HG02884 (cell line): ENCODE measurements around the gene CDHR5.
"Not testable (repeated sequence)": the region's sequence is repeated elsewhere in the genome, so short reads cannot be mapped to it uniquely, and the experiment has no call there.

Source experiments
- ATAC-seq: cut with Tn5 transposase; IDR thresholded peaks from one replicate; pipeline ENCODE4 v1.9.1; 2021; ENCODE audit warnings: mild to moderate bottlenecking, moderate library complexity; ENCODE audit not compliant: unreplicated experiment

CDHR5 gene

DNA sequence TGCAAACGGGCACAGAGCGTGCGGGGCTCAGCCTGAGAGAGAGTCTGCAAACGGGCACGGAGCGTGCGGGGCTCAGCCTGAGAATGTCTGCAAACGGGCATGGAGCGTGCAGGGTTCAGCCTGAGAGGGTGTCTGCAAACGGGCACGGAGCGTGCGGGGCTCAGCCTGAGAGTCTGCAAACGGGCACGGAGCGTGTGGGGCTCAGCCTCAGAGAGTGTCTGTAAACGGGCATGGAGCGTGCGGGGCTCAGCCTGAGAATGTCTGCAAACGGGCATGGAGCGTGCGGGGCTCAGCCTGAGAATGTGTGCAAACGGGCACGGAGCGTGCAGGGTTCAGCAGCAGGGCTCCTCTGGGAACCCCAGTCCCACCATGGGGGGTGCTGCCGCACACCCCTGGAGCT, 35.0 kb downstream of the CDHR5 start:
- no peak for ATAC-seq

DNA sequence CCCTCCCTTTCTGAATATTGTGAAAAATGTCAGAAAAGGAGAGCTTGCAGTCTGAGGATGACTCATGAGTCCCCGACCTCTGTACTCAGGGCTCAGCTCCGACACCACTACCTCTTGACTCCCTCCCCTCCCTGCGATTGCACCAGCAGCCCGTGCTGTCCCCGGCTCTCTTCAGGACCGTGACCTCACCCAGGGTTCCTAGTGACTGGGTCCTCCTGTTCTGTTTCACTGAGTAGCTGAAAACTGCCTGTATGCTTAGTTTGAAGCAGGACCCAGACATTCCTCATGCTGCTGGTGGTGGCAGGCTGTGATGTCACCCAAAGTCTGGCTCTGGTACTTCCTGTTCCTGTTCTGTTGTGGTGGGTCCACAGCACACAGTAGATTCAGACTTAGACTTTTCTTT, 36.8 kb downstream of the CDHR5 start:
- no peak for ATAC-seq

DNA sequence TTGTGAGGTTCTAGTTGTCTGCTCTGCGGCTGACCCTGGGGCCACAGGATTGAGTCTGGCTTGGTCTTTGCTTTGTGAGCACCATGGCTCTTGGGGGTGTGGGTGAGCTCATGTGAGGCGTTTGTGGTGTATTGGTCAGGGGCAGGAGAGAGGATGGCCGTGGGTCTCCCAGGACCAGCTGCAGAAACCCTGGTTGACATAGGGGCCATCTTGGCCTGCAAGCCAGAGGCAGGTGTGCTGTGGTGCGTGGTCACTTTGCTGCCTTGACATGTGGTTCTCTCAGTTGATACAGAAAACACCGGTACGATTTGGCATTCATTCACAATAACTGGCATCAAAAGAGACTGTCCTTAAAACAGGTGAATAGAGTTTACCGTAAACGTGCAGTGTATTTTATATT, 37.2 kb downstream of the CDHR5 start:
- no peak for ATAC-seq

DNA sequence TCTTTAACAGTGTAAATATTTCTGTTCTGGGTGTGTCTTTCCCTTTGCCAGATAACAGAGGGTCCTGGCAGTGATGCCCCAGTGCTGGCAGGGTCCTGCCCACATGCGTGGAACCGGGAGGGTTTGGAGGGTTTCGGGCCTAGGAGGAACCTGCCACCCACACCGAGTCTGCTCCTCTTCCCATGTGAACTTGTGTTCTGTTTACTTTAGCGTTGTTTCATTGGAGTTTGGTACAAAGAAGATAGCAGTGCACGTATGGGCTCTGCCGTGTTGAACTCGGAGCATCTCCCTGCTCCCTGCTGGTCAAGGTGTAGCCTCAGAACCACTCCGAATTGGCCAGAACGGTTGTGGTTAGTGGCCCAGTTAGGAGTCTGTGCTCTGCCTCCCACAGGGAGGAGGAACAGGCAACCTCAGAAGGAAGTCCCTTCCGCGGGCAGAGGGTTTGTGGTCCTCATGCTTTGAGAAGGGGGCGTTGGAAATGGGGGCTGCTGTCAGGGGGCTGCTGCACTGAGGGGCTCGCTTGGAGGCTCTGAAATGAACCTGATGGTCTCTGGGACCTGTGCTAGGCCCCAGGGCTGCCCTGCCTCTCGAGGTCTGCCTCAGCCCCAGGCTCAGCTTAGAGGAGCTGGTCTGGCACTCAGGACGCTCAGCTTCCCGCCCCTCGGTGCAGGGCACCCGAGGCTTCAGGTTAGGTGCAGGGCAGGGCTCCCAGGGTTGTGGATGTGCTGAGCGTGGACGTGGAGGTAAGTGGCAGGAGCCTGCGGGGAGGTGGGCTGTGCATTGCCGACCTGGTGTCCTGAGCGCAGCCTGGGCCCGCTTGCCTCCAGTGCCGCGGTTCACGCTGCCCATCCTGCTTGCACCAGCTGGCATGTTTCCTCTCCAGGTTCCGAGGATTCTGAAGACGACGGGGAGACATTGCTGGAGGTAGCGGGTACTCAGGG, 38.1 kb downstream of the CDHR5 start:
- ATAC-seq, result no peak

DNA sequence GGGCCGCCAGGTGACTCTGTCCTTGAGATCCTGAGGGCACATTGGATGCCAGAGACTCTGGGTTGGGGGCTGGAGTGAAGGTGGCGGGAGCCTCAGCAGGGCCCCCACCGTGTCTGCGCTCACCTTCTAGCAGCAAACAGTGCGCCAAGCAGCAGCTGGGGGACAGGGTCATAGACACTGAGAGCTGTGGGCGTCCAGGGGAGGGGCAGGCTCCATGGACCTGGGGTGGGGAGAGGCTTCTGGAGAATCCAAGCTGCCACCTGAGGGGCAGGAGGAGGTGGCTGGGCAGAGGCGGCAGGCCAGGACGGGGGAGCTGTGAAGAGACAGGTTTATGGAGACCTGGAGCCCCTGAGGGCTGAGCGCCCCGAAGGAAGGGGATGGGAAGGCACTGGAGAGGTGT, 40.5 kb downstream of the CDHR5 start:
- ATAC-seq, result no peak

DNA sequence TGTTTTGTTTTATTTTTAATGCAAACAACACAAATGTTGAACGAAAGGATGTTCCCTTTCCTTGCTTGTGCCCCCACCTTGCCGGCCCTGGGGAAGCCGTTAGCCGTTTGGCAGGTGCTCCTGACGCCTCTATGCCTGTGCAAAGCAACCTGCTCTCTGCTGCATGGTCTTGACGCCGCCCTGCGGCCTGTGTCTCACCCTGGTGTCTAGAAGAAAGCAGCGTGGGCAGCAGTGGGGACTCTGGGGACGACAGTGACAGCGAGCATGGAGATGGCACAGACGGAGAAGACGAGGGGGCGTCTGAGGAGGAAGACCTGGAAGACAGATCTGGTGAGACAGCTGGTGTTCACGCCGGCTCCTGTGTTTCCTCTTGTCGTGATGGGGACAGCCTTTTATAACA, 43.0 kb downstream of the CDHR5 start:
- no peak for ATAC-seq

DNA sequence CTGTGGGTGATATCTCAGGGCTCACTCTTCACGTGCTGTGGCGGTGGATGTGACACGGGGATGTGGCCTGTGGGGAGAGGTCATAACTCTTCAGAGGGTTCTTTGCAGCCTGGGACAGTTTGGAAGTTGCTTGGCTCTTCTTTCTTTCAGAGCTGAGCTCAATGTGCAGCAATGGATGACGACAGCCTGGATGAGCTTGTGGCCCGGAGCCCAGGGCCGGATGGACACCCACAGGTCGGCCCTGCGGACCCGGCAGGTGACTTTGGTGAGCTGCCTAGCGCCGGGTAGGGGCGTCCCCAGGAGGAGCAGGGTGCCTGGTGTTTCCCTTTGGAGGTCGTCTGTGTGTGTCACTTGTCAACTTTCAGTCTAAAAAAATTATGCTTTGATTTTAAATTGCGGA, 43.4 kb downstream of the CDHR5 start:
- no peak for ATAC-seq

DNA sequence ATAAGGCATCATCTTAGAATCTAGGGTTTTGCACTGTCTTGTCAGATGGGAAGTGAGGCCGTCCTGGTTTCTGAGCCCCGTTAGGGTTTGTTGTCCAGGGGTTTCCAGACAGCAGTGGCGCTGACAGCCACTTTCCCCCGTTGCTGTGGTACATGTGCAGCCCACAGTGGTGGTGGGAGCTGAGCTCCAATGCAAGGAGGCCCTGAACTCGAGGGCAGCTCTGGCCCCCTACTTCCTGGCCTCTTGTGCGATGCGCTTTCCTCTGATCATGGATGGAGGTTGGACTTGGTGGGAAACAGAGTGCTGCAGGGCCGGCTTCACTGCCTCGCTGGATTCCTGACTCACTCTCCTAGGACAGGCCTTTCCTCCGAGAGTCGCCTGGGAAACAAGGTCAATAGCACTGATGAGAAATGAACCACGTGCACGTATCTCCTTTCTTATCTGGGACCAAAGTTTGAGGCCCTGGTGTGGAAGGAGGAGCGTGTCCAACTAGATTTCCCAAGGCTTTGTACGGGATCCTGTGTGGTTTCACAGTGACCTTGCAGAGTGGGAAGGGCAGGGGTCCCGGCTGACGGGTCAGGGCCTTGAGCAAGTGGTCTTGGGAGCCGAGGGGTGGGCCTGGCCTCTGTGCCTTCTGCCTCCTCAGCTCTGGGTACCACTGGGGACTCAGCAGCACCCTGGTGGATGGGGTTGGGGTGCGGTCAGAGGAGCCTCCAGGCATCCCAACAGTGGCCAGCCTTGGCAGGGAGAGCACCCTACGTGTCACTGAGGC, 44.7 kb downstream of the CDHR5 start:
- no peak for ATAC-seq

DNA sequence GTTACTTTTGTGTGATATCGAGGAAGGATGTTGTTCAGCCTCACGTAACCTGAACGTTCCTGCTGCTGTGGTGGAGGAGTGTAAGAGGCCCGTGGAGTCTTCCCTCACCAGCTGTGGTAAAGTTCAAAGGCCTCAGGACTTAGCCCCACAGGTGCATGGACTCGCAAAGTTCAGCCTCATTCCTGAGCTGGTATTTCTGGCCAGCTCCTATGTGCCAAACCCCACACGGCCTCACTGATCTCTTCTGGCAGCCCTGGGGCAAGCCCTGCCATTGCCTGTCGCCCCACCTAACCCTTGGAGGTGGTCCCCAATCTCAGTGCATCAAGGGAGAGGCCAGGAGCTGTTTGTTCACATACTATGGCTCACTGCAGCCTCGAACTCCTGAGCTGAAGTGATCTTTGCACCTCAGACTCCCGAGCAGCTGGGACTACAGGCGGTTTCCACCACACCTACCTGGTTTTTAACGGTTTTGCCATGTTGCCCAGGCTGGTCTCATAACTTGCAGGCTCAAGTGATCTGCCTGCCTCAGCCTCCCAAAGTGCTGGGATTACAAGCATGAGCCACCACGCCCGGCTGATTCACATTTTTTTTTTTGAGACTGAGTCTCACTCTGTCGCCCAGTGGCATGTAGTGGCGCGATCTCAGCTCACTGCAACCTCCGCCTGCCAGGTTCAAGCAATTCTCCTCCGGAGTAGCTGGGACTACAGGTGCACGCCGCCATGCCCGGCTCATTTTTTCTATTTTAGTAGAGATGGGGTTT, 46.3 kb downstream of the CDHR5 start:
- ATAC-seq, result no peak

DNA sequence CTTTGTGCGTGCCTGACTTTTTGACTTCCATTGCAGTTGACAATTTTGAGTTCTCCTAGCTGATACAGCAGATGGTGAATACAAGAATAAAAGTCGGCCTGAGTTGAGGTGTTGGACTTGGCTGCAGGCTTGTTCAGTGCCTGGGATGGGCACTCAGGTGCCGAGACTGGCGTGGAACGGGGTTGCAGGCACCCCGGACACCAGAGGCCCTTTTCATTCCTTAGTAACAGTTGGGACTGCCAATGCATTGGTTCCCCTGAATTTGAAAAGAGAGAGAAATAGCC, 47.2 kb downstream of the CDHR5 start:
- ATAC-seq, result no peak

DNA sequence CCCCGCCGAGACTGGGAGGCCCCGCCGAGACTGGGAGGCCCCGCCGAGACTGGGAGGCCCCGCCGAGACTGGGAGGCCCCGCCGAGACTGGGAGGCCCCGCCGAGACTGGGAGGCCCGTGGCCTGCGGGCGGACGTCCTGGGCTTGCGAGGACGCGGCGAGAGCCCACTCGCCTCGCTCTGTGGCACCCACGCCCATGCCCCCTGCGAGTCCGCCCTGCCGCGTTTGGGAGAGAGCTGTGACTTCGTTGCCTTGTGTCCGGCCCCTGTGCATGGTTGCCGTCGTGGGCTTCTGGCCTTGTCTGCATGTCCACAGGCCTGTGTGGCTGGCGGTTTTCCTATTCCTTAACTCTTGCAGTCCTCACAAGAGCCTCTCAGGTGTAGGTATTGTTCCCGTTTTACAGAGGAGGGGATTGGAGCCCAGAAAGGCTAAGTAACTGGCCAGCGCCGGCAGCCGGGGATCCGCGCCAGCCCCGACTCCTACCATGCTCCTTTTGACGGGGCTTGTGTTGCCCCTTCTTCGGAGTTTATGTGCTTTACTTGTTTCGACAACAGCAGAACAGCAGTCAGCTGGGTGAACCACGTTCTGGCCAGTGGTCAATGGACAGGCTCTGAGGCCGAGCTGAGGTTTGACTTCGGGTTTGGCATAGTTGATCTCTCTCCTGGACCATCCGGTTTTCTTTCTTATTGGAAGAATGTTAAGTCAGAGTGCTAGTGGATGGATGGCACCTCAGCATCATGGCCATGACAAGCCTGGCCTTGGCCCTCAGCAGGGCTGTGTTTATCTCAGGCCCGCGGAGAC, 47.7 kb downstream of the CDHR5 start:
- ATAC-seq, result no peak

DNA sequence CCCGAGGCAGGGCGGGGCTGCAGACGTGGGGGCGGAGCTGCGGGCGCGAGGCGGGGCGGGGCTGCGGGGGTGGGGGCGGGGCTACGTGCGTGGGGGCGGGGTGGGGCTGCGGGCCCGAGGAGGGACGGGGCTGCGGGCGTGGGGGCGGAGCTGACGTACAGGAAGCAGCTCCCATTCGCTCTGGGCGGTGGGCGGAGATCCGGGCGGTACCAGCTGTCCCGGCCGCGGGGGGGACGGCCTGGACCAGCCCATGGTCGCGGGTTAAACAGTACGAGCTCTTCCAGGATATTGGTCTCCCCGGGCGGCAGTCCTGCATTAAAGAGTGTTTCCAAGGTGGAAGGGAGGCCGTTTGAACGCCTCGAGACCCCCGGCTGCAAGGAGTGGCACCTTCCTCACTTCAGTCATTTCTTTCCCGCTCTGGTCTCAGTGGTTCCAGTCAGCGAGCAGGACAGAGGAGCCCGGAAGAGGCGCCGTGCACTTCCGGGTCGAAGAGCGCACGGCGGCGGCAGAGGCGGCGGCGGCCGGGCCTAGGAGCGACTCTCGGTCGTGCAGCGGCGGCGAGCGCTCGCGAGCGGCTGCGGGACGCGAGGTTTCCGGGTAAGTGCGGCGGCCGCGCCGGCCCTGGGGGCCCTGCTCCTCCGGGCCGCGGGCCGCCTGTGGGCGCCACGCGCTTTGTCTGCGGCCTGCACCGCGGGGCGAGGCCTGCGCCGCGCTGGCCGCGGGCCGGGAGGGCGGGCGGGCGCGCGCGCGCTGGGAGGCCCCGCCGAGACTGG, 48.6 kb downstream of the CDHR5 start, which contains the start of gene PHRF1:
Gene PHRF1, plus strand, starts transcription at position 475 of the 773 bp plus-strand sequence. CDS start 5,043 bp downstream, outside the sequence.
- ATAC-seq, result peak; percentile 83

DNA sequence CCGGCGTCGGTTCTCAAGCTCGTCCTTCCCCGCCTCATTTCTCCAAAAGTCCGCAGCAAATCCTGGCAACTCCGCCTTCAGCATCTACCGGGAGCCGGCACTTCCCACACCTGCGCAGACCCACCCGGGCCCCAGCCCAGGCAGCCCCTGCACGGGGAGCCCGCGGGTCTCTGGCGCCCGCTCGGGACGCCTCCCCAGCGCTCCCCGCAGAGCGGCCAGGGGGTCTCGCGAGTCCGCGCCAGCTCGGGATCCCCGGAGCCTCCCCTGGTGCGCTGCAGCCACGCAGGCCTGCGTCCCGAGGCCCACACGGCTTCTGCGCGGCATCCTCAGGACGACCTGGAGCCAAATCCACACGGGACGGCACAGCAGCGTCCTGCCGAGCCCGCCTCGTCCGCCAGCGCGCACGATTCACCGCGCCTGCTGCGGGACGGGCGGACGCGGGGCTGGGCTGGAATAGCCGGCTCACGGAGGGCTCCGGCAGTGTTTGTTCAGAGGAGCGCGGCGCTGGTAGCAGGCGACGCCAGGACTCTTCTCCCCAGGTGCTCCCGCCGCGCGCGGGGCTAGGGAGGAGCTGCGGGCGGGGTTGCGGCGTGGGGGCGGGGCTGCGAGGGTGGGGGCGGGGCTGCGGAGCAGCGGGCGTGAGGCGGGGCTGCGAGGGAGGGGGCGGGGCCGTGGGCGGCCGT, 49.3 kb downstream of the CDHR5 start:
- peak; percentile 22 for ATAC-seq

DNA sequence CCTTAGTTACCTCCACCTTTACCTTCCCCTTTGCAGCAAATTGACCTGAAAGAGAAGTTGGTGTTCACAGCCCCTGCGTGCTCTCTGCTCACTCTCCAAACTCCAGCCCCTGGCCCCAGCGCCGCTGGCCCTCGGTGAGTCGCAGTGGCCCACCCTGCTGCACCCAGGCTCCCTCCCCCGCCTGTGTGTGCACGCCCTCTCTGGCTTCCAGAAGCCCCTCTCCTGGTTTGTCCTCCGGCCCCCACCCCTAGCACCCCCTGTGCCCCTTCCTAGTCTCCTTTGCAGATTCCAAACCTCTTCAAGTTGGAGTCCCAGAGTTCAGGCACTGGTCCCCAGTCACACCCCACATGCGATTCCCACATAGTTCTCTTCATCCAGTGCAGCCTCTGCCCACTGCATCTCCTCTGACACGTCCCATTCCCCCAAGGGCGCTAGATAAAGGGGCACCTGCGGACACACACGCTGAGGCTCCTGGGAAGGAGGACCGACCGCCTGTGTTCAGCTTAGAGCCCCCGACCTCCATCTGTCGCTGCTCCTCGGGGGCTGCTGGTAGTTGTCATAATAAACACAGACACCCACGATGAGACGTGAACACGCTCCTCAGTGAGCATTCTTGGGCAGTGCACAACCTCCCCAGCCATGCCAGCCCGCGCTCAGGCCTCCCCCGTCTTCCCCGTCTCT, 50.0 kb downstream of the CDHR5 start:
- ATAC-seq, result no peak

DNA sequence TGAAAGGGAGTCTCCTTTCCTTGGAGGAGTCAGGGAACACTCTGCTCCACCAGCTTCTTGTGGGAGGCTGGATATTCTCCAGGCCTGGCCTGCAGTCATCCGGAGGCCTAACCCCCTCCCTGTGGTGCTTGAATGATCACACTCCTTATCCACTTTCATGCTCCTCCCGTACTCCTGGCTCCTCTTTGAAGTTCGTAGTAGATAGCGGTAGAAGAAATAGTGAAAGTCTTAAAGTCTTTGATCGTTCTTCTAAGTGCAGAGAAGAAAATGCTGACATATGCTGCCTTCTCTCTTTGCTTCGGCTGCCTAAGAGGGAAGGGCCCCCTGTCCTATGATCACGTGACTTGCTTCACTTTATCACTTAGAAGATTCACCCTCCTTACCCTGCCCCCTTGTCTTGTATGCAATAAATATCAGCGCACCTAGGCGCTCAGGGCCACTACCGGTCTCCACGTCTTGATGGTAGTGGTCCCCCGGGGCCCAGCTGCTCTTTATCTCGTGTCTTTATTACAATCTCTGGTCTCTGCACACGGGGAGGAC, 50.7 kb downstream of the CDHR5 start:
- not testable (repeated sequence) for ATAC-seq

DNA sequence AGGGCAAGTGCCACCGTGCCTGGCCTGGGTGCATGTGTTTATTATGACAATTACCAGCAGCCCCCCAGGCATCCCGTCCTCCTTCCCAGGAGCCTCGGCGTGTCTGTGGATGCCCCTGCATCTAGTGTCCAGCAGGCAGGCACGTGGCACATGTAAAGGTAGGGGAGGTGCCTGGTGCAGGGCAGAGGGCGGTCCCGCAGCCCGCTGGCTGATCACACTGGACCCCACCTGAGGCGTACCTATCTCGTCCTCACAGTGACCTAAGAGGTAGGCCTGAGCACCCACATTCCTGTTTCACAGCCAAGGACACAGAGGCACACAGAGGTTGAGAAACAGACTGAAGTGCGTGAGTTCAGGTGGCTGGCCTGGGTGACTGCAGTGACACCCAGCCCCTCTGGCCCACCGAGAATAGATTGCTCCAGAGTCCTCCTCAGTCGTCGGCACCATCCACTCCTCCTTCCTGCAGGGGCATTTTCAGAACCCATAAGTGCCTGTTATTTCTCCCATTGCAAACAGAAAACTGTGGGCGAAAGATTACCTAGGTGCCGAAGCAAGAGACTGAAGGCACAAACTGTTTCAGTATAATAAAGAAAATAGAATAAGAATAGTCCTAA, 51.5 kb downstream of the CDHR5 start:
- no peak for ATAC-seq

DNA sequence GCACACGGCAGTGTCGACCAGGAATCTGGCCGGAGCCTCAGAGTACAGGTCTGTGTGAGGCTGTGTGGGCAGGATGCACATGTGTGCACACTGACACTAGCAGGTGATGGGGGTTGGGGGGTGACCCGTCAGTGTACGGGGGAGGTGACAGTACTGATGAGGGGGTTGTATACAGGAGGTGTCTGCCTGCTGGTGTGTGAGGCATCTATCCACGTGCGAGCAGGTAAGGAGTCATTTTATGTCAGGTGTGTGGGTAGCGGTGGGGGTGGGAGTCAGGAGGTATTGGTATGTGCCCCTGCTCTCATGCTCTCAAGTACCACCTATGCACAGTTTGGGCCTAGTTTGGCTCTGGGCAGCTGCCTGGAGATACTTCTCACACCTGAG, 53.0 kb downstream of the CDHR5 start:
- no peak for ATAC-seq
